Tibial nerve (tissue), 4 donors: ENCODE data around the gene RNF125.

Experiments used
- EP300 ChIP-seq, 2 donors: sonication (generic); formaldehyde crosslinking; IDR thresholded peaks; one replicate each; pipeline ENCODE4 v1.6.1; 2017; ENCODE audit warnings: antibody characterized with exemption in 2 of 2, mild to moderate bottlenecking in 1 of 2
- POLR2A ChIP-seq, 2 donors: fragments of 450-650 bp; IDR thresholded peaks; one replicate each; pipeline ENCODE4 v1.6.1; 2017; ENCODE audit warnings: antibody characterized with exemption in 2 of 2, mild to moderate bottlenecking in 2 of 2, moderate library complexity in 2 of 2
- TF ChIP-seq, protein P1 (sequence below), 5 experiments: fragments of 200-600 bp in 3 of 5; fragments of 450-650 bp in 2 of 5; sonication (generic) in 3 of 5; IDR thresholded peaks; one replicate each; pipeline ENCODE4 v1.5.1; 2016 to 2019; ENCODE audit warnings: antibody characterized with exemption in 5 of 5, mild to moderate bottlenecking in 3 of 5, moderate library complexity in 2 of 5

GRCh38 chr18:32093102-32093511, 74.5 kb downstream of the RNF125 start:
- TF ChIP-seq, protein P1, sequence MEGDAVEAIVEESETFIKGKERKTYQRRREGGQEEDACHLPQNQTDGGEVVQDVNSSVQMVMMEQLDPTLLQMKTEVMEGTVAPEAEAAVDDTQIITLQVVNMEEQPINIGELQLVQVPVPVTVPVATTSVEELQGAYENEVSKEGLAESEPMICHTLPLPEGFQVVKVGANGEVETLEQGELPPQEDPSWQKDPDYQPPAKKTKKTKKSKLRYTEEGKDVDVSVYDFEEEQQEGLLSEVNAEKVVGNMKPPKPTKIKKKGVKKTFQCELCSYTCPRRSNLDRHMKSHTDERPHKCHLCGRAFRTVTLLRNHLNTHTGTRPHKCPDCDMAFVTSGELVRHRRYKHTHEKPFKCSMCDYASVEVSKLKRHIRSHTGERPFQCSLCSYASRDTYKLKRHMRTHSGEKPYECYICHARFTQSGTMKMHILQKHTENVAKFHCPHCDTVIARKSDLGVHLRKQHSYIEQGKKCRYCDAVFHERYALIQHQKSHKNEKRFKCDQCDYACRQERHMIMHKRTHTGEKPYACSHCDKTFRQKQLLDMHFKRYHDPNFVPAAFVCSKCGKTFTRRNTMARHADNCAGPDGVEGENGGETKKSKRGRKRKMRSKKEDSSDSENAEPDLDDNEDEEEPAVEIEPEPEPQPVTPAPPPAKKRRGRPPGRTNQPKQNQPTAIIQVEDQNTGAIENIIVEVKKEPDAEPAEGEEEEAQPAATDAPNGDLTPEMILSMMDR (IDR thresholded peaks at IDR 0.05) = peak in 1 of 5 experiments; percentile 4
- TF ChIP-seq EP300 (IDR thresholded peaks at IDR 0.05) (no peak), POLR2A (IDR thresholded peaks at IDR 0.05) (no peak)
